HL-60 (cell line): ENCODE results near the gene ANKS1B.

ENCODE experiments used
- DNase-seq, 2 experiments: peaks; one replicate each; pipeline ENCODE4 v3.0.0-alpha.2; 2010 to 2020; ENCODE audit warnings: low read depth in 1 of 2, low spot score in 1 of 2
- H3K27ac ChIP-seq: fragments of 250-450 bp; sonication (Bioruptor Pico); replicated peaks from 2 replicates; pipeline ENCODE4 v1.5.1; 2020; ENCODE audit warnings: mild to moderate bottlenecking, moderate library complexity
- H3K27me3 ChIP-seq: fragments of 250-450 bp; sonication (Bioruptor Pico); 2 replicates; pipeline ENCODE4 v1.5.1; 2021; ENCODE audit warnings: mild to moderate bottlenecking, moderate library complexity; ENCODE audit not compliant: insufficient read depth, poor library complexity, severe bottlenecking
- H3K4me3 ChIP-seq: replicated peaks from 2 replicates; pipeline ENCODE4 v1.5.1; 2011; ENCODE audit warnings: mild to moderate bottlenecking, control low read depth, low read length; ENCODE audit not compliant: insufficient read depth
- CTCF ChIP-seq: IDR thresholded peaks from one replicate; pipeline ENCODE4 v1.5.1; 2011; ENCODE audit warnings: low read length, control low read depth, inconsistent platforms; ENCODE audit not compliant: insufficient read depth
- GABPA ChIP-seq: IDR thresholded peaks from 2 replicates; pipeline ENCODE4 v1.6.1; 2012; ENCODE audit warnings: low read depth
- POLR2AphosphoS5 ChIP-seq: IDR thresholded peaks from 2 replicates; pipeline ENCODE4 v1.6.1; 2012; ENCODE audit warnings: low read depth
- REST ChIP-seq: IDR thresholded peaks from 2 replicates; pipeline ENCODE4 v1.6.1; 2012; ENCODE audit warnings: low read depth; ENCODE audit not compliant: insufficient replicate concordance
- SPI1 ChIP-seq: IDR thresholded peaks from 2 replicates; pipeline ENCODE4 v1.6.1; 2012; ENCODE audit warnings: low read depth, mild to moderate bottlenecking, borderline replicate concordance

Gene ANKS1B

GRCh38 chr12:98980508-98980907, 1004.2 kb downstream of the ANKS1B start:
- TF ChIP-seq POLR2AphosphoS5 (no peak), GABPA (no peak), CTCF (no peak), SPI1 (no peak), REST (no peak)
- H3K27me3 ChIP-seq, result no peaks in the 10 kb centered on the region
- H3K27ac ChIP-seq, result no peak overlapping the region
- no peak for DNase-seq
- no peak overlapping the region for H3K4me3 ChIP-seq

GRCh38 chr12:98977186-98977585, 1007.5 kb downstream of the ANKS1B start:
- no peak for TF ChIP-seq SPI1
- no peak for TF ChIP-seq POLR2AphosphoS5
- no peak for TF ChIP-seq REST
- TF ChIP-seq GABPA, result no peak
- TF ChIP-seq CTCF, result no peak
- Histone ChIP-seq H3K4me3 (no peak overlapping the region), H3K27me3 (no peaks in the 10 kb centered on the region), H3K27ac (no peak overlapping the region)
- DNase-seq, result no peak

- no peak overlapping the region for H3K27ac ChIP-seq
- DNase-seq, result no peak
- TF ChIP-seq CTCF, result no peak
- no peak for TF ChIP-seq POLR2AphosphoS5
- no peak for TF ChIP-seq REST
- no peak for TF ChIP-seq SPI1
- TF ChIP-seq GABPA, result no peak
- no peak overlapping the region for H3K4me3 ChIP-seq
- no peaks in the 10 kb centered on the region for H3K27me3 ChIP-seq
Measured at GRCh38 chr12:98974767-98975381, 1009.9 kb downstream of the ANKS1B start.
